GM18951 (cell line): ENCODE results near the gene KRT25.

Experiments
- POLR2A ChIP-seq: IDR thresholded peaks from 4 replicates; pipeline ENCODE4 v1.6.1; 2011; ENCODE audit warnings: mild to moderate bottlenecking; ENCODE audit not compliant: insufficient read length, insufficient read depth; ENCODE audit errors: extremely low read depth
- in situ Hi-C: fragments of 300-500 bp; cut with MboI; formaldehyde crosslinking; loops from one replicate; pipeline ENCODE4 v1.12.0; 2022; ENCODE audit warnings: low sequenced_read_pairs, mixed read lengths, inconsistent platforms; ENCODE audit not compliant: unreplicated experiment

The KRT25 gene

GRCh38 chr17:40755231-40755630 lies at the start of gene KRT25:
TSS of gene KRT25 (minus strand) at chr17:40755331. CDS start at chr17:40755271, 60 bp downstream.
- no peak for TF ChIP-seq POLR2A
- in situ Hi-C loops: no loop called here

- in situ Hi-C loops: no loop called here
- TF ChIP-seq POLR2A: no peak
These were observed 48.5 kb upstream of the KRT25 start for GRCh38 chr17:40803617-40804082.

- no peak for TF ChIP-seq POLR2A
- in situ Hi-C loops: no loop called here
These were observed 46.0 kb upstream of the KRT25 start for GRCh38 chr17:40801157-40801556.

GRCh38 chr17:40800381-40800780 lies 45.2 kb upstream of the KRT25 start:
- no peak for TF ChIP-seq POLR2A
- in situ Hi-C loops: no loop called here

GRCh38 chr17:40799859-40800258 lies 44.7 kb upstream of the KRT25 start, which contains the start of gene KRT28:
TSS of gene KRT28 (minus strand) at chr17:40799959. CDS start at chr17:40799893, 66 bp downstream.
- in situ Hi-C loops: no loop called here
- TF ChIP-seq POLR2A: no peak

- in situ Hi-C loops: no loop called here
These were observed 41.7 kb upstream of the KRT25 start for GRCh38 chr17:40796846-40797245.

GRCh38 chr17:40795019-40795667 lies 40.0 kb upstream of the KRT25 start:
- in situ Hi-C loops: no loop called here
- no peak for TF ChIP-seq POLR2A

More at GRCh38 chr17:40796846-40797245, 41.7 kb upstream of the KRT25 start:
- TF ChIP-seq POLR2A: no peak

- in situ Hi-C loops: no loop called here
- no peak for TF ChIP-seq POLR2A
These were observed 39.3 kb upstream of the KRT25 start for GRCh38 chr17:40794466-40794865.

- in situ Hi-C loops: no loop called here
- TF ChIP-seq POLR2A: no peak
These were observed 38.7 kb upstream of the KRT25 start for GRCh38 chr17:40793832-40794231.

GRCh38 chr17:40791787-40792436 lies 36.8 kb upstream of the KRT25 start:
- in situ Hi-C loops: no loop called here
- TF ChIP-seq POLR2A: no peak

- no peak for TF ChIP-seq POLR2A
- in situ Hi-C loops: no loop called here
These were observed 36.0 kb upstream of the KRT25 start for GRCh38 chr17:40791111-40791510.

GRCh38 chr17:40782450-40782849 lies 27.3 kb upstream of the KRT25 start, which contains the start of gene KRT27:
TSS of gene KRT27 (minus strand) at chr17:40782550. CDS start at chr17:40782493, 57 bp downstream.
- in situ Hi-C loops: no loop called here
- TF ChIP-seq POLR2A: no peak

GRCh38 chr17:40779181-40779909 lies 24.2 kb upstream of the KRT25 start:
- TF ChIP-seq POLR2A: no peak
- in situ Hi-C loops: no loop called here

- no peak for TF ChIP-seq POLR2A
- in situ Hi-C loops: no loop called here
These were observed 23.3 kb upstream of the KRT25 start for GRCh38 chr17:40778461-40778860.

GRCh38 chr17:40777971-40778370 lies 22.8 kb upstream of the KRT25 start:
- TF ChIP-seq POLR2A: no peak
- in situ Hi-C loops: no loop called here
